ENCODE data around the gene VPS9D1.

- TF ChIP-seq, protein P1, sequence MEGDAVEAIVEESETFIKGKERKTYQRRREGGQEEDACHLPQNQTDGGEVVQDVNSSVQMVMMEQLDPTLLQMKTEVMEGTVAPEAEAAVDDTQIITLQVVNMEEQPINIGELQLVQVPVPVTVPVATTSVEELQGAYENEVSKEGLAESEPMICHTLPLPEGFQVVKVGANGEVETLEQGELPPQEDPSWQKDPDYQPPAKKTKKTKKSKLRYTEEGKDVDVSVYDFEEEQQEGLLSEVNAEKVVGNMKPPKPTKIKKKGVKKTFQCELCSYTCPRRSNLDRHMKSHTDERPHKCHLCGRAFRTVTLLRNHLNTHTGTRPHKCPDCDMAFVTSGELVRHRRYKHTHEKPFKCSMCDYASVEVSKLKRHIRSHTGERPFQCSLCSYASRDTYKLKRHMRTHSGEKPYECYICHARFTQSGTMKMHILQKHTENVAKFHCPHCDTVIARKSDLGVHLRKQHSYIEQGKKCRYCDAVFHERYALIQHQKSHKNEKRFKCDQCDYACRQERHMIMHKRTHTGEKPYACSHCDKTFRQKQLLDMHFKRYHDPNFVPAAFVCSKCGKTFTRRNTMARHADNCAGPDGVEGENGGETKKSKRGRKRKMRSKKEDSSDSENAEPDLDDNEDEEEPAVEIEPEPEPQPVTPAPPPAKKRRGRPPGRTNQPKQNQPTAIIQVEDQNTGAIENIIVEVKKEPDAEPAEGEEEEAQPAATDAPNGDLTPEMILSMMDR (IDR thresholded peaks at IDR 0.05): no peak
- TF ChIP-seq POLR2A (IDR thresholded peaks at IDR 0.05): no peak
Observed at GRCh38 chr16:89691986-89692569, 28.6 kb downstream of the VPS9D1 start.
